Esophagus mucosa (tissue), 1 donor: ENCODE data around the gene ZNF709. TPM values are rescaled to one million over a fixed set of nuclear protein-coding genes. Genes with fewer than 3 reads are reported as not detected.
"Not testable (repeated sequence)": the region's sequence is repeated elsewhere in the genome, so short reads cannot be mapped to it uniquely, and the experiment has no call there.

ENCODE experiments used
- ATAC-seq: fragments of 200-7000 bp; cut with Tn5 transposase; one replicate; pipeline ENCODE4 v1.9.1; 2020
- total RNA-seq: library from RNA; stranded (reverse); gene quantifications from one replicate; pipeline ENCODE4 v1.2.4, GENCODE V29; 2023
- donor health status: DM: yes; HTN: yes; CAD: no.

Gene ZNF709
- 0.52 TPM for total RNA-seq

DNA sequence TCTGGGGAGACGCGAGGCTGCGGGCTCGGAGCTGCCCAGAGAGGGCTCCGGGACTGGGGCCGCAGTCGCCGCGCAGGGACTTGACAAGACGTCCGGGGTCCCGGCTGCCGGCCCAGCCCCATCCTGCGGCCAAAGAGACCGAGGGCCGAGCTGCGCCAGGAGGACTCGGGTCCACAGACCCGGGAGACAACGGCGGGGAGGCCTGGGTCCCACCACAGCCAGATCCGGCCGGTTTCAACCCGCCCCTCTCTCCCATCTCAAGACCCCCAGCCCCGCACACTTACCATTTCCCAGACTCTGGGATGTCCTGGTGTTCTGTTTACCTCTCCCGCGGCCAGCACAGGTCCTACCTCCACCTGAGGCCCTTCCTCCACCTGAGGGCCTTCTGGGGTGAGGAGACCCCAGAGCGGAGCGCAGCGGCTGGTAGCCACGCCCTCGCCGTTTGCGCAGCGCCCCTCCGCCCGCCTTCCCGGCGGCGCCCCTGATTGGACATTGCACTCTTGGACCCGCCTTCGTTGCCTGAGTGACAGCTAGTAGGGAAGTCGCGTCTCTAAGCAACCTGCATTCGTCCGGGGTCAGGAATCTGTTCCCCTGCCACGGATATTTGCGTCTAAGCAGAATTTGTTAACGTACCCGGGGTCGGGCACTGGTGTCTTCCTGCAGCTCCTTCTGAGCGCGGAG, at the start of gene ZNF709:
TSS of gene ZNF709 (minus strand) at position 446 of the 681 bp plus-strand sequence. CDS start at position 287, 159 bp downstream.
- peak; percentile 88 for ATAC-seq

DNA sequence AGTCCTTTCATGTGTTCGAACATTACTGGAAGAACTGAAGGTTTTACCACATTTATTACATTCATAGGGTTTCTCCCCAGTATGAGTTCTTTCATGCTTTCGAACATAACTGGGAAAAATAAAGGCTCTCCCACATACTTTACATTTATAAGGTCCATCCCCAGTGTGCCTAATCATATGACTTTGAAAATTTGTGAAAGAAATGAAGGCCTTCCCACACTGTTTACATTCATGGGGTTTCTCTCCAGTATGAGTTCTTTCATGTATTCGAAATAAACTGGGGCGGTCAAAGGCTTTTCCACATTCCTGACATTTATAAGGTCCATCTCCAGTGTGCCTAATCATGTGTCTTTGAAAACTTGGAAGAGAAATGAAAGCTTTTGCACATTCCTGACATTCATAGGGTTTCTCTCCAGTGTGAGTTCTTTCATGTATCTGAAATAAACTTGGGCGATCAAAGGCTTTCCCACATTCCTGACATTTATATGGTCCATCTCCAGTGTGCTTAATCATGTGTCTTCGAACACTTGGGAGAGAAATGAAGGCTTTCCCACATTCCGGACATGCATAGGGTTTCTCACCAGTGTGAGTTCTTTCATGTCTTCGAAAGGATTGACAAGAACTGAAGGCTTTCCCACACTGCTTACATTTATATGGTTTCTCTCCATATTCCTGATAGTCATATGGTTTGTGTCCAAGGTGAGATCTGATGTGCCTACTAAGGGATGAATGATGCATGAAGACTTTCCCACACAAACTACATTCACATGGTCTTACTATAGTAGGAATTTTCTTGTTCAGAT, 42.6 kb upstream of the ZNF709 start:
- ATAC-seq, result no peak

DNA sequence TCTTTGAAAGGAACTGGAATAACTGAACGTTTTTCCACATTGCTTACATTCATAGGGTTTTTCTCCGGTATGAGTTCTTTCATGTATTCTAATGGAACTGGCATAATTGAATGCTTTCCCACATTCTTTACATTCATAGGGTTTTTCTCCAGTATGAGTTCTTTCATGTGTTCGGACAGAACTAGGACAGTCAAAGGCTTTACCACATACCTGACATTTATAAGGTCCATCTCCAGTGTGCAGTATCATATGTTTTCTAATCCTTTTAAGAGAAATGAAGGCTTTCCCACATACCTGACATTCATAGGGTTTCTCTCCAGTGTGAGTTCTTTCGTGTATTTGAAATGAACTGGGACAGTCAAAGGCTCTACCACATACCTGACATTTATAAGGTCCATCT, 41.9 kb upstream of the ZNF709 start:
- no peak for ATAC-seq

DNA sequence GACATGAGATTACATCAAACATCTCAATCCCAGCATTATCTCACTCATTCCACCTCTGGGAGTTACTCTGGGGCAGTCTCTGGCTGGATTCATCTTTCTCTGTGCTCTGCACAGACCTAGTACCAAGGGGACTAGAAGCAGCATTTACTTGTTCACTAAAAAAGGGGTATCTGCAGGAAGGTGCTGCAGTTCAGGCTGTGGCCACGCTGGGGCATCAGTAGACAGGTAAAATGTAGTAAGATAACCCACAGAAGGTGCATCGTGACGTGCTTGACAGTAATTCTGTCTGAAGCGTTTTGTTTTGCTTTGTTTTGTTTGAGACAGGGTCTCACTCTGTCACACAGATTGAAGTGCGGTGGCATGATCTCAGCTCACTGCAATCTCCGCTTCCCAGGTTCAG, 37.4 kb upstream of the ZNF709 start:
- ATAC-seq, result no peak

DNA sequence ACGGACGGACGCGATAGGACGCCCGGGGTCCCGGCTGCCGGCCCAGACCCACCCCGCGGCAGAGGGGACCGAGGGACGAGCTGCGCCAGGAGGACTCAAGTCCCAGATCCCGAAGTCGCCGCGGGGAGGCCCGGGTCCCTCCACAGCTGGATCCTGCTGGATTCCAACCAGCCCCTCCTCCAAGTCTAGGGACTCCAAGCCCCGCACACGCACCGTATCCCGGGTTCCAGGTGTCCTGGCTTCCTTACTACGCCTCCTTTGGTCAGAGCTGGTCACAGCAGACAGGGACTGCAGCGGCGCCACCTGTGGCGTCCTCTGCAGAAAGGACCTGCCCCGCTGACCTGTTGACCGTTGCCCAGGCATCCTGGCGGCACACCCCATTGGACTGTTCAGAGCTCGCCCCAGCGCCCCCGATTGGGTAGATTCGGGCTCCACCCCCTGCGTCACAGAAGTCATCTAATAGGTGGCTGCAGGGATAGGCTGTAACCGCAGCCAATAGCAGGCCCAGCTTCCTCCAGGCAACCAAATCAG, 29.0 kb upstream of the ZNF709 start:
- ATAC-seq, result no peak

DNA sequence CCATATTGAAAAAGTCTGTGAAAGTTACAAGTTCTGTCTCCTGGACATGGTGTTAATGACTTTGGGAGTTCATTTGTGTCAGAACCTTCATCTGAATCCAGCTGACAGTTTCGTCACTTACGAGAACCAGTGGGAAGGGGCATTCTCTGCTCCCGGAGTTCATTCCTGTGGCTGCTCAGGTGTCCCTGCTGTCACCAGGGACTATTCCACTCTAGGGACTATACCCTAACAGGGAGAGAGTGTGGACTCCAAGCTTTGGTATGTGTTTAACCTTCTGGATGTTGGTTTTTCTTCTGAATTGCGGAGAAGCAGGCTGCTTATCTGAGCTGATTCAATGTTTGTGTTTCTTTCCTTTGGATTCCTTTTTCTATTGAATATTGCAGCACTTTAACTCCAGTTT, 12.4 kb upstream of the ZNF709 start:
- no peak for ATAC-seq

DNA sequence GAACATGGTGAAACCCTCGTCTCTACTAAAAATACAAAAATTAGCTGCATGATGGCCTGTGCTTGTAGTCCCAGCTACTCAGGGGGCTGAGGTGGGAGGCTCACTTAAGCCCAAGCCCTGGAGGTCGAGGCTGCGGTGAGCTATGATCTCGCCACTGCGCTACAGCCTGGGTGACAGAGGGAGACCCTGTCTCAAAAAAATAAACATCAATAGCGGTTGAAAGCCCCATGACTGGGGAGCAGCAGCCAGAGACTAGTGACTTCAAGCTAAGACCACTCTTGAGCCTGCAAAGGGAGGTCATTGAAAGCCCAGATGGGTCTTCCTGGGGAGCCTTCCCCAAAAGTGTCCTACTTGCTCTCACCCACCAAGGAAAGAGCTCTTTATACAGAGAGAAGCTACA, 11.9 kb upstream of the ZNF709 start:
- no peak for ATAC-seq

DNA sequence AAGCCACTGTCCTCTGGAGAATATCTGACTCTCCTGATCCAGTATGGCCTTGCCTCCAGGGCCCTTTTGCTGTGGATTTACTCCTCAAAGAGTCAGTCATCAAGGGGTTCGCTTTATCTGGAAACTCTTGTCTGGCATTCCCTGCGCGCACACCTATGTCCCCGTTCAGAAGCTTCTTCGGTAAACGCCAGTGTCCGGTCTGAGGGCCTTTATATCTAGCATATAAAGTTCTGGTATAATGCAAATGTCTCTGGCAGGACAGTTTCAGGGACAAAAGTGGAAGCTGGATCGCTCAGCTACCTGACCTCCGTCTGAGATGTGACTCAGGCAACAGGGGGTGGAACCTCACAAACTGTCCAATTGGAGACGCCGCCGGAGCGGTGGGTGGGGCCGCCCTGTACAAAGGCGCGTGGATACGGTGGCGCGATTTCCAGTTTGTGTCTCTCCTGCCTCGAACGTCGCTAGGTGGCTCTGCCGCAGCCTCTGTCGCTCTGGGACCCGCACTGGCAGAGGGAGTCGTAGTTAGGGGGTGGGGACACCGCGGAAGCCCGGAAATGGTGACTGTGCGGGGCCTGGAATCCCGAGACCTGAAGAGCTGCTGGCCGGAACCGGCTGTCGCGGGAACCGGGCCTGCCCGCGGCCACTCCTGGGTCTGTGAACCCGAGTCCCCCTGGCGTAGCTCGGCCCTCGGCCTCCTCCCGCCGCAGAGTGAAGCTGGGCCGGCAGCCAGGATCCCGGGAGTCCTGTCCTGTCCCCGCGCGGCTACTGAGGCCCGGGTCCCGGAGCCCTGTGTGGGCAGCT, 10.6 kb upstream of the ZNF709 start:
- peak; percentile 100 for ATAC-seq

DNA sequence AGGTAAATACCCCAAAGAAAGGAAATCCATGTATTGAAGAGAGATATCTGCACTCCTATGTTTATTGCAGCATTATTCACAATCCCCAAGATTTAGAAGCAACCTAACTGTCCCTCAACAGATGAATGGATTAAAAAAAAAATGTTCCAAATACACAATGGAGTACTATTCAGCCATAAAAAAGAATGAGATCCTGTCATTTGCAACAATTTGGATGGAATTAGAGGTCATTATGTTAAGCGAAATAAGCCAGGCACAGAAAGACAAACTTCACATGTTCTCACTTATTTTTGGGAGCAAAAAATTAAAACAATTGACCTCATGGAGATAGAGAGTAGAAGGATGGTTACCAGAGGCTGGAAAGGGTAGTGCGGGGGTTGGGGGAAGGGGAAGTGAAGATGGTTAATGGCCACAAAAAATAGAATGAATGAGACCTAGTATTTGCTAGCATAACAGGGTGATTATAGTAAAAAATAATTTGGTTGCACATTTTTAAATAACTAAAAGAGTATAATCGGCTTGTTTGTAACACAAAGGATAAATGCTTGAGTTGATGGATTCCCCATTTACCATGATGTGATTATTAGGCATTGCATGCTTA, 9.7 kb upstream of the ZNF709 start:
- no peak for ATAC-seq

DNA sequence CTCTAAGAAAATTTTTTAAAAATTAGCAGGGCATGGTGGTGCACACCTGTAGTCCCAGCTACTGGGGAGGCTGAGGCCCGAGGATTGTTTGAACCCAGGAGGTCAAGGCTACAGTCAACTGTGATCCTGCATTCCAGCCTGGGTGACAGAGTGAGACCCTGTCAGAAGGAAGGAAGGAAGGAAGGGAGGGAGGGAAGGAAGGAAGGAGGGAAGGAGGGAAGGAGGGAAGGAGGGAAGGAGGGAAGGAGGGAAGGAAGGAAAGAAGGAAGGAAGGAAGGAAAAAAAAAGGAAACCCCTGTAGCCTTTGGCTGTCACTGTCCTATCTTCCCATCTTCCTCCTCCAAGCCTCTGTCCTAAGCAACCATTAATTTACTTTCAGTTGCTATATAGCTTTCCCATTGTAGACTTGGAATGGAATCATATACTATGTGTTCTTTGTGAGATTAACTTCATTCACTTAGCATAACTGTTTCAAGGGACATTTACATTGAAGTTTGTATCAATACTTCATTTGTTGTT, 1.7 kb upstream of the ZNF709 start:
- ATAC-seq, result not testable (repeated sequence)

DNA sequence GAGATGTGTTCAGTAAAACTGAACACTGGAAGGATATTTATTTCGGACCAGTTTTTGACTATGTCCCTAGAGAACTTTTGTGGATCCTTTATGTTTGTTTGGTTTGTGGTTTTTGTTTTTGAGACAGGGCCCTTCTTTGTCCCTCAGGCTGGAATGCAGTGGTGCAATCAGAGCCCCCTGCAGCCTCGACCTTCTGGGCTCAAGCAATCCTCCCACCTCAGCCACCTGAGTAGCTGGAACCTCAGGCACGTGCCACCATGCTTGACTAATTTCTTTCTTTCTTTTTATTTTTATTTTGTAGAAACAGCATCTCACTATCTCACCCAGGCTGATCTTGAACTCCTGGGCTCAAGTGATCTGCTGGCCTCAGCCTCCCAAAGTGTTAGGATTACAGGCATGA, 955 bp upstream of the ZNF709 start:
- no peak for ATAC-seq

DNA sequence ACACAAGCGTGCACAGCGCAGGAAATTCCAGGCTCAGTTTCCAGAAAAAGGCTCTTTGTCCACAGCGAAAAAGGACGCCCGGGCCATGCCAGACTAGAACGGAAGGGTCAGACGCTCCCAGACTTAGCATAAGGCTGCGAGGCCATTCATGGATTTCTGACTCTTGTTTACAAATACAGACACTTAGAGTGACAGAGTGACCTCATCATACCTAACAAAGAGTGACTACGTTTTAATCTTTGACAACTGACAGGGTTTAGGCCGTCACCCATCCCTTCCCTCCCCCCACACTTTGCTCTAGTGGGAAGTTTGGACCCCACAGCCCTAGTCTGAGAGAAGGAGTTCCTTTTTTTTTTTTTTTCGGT, 418 bp upstream of the ZNF709 start:
- ATAC-seq, result peak; percentile 45

DNA sequence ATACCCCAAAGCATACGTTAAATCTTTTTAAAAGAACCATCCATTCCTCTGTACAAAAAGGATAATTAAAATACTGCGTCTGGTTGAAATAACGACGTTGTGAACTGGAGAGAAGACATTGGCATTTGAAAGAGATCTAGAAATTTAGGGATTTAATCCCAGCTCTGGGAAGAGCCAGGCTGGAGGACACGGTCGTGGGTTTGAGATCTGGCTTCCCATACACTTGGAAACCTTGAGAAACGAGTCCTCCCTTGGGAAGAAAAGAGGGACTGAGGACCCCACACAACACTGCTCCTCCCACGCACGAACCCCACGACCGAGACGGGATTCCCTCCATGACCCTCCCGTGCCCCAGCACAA, 625 bp downstream of the ZNF709 start:
- no peak for ATAC-seq

DNA sequence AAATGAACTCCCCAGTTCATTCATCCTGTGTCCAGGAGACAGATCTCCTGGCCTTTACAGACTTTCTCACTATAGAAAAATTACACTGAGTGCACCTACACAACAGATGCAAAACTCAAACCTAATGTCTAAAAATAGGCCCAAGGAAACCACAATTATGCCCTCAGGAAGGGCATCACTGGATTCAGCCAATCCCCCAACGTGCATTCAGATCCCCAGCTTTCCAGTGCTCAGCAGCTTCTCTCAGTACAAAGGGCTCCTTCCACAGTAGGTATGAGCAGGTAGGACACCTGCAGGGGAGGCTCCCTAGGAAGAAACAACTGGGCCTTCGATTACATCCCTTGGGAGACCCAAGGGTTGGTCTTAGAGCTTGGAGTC, 2.1 kb downstream of the ZNF709 start:
- no peak for ATAC-seq

DNA sequence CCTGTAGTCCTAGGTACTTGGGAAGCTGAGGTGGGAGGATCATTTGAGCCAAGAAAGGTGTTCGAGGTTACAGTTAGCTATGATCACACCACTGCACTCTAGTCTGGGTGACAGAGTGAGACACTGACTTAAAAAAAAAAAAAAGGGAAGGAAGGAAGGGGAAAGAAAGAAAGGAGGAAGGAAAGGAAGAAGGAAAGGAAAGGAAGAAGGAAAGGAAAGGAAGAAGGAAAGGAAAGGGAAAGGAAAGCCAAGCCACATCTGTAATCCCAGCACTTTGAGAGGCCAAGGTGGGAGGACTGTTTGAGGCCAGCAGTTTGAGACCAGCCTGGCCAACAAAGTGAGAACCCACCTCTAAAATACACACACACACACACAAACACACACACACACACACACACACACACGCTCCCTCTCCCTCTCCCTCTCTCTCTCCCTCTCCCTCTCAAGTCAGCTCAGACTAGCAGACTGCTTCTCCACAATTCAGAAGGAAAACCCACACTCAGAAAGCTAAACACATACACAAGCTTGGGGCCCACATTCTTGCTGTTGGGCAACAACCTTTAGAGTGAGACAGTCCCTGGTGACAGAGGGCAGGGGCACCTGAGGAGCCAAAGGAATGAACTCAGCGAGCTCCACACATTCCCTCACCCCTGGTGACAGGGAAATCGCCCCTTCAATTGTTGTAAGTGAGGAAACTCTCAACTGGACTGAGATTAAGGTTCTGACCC, 2.7 kb downstream of the ZNF709 start:
- ATAC-seq, result no peak

DNA sequence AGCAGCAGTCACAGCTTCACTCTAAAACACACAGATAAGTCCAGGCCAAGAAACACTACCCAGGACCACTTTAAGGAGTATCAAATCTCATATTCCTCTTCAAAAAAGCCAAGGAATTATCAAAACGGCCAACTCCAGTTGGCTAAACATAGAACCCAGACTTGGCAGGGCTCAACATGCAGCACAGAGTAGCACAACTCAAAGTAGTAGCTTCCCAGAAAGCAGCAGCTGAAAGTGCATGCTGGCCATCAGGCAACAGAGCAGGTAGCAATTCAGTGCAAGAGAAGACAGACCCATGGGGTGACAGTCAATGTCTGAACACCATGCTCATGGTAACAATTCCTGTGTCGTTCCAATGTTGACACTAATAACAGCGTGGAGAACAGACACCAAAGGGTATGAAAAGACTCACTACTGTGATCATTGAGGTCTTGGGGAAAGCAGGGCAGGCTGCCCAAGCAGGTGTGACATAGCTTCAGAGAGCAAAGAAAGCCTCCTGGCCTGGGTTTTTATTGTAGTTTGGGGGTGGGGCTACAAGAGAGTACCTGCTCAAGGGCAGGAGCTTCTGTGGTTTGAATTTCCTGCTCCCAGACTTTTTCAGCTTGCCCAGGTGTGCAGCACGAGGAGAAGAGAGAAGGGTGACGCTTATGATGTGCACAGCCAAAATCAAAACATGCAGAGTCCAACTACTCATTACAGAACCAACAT, 6.2 kb downstream of the ZNF709 start:
- no peak for ATAC-seq

DNA sequence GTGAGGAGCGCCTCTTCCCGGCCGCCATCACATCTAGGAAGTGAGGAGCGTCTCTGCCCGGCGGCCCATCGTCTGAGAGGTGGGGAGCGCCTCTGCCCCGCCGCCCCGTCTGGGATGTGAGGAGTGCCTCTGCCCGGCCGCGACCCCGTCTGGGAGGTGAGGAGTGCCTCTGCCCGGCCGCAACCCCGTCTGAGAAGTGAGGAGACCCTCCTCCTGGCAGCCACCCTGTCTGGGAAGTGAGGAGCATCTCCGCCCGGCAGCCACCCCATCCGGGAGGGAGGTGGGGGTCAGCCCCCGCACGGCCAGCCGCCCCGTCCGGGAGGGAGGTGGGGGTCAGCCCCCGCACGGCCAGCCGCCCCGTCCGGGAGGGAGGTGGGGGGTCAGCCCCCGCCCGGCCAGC, 17.0 kb downstream of the ZNF709 start:
- ATAC-seq, result not testable (repeated sequence)

DNA sequence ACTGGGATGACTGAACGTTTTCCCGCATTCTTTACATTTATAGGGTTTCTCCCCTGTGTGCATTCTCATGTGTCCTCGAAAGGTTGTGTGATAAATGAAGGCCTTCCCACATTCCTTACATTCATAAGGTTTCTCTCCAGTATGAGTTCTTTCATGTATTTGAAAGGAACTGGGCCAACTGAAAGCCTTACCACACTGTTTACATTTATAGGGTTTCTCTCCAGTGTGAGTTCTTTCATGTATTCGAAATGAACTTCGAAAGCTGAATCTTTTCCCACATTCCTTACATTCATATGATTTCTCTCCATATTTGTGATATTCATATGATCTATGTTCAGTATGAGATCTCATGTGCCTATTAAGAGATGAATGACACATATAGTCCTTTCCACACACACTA, 19.4 kb downstream of the ZNF709 start:
- ATAC-seq, result no peak

DNA sequence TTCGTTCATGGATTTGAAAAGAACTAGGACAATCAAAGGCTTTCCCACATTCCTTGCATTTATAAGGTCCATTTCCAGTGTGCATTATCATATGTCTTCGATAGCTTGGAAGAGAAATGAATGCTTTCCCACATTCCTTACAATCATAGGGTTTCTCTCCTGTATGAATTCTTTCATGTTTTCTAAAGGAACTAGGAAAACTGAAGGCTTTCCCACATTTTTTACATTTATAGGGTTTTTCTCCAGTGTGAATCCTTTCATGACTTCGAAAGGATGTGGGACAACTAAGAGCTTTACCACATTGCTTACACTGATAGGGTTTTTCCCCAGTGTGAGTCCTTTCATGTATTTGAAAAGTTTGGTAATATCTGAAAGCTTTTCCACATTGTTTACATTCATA, 19.8 kb downstream of the ZNF709 start:
- ATAC-seq, result no peak

DNA sequence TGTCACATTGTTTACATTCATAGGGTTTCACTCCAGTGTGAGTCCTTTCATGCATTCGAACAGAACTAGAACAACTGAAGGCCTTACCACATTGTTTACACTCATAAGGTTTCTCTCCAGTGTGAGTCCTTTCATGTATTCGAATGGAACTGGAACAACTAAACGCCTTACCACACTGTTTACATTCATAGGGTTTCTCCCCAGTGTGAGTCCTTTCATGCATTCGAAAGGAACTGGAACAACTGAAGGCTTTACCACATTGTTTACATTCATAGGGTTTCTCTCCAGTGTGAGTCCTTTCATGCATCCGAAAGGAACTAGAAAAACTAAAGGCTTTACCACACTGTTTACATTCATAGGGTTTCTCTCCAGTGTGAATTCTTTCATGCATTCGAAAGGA, 20.5 kb downstream of the ZNF709 start:
- ATAC-seq, result not testable (repeated sequence)

DNA sequence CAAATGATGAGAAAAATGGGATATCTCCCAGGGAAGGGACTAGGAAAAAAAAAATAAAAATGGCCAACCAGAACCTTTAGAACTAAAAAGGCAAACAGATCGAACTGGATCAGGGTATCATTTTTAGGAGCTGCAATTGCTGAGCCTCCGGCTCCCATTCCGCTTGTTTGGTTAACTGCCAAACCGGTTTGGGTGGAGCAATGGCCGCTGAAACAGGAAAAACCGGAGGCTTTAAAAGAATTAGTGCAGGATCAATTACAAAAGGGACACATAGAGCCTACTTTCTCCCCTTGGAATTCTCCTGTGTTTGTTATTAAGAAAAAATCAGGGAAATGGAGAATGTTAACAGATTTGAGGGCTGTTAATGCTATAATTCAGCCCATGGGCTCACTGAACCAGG, 31.1 kb downstream of the ZNF709 start:
- no peak for ATAC-seq
